Mesendoderm (in vitro differentiated cells): ENCODE measurements around the gene PPP6R3.
A peak's percentile ranks its signal among the peaks of the same experiment; 100 is the strongest.
"Not testable (repeated sequence)": the region's sequence is repeated elsewhere in the genome, so short reads cannot be mapped to it uniquely, and the experiment has no call there.

Experiments used
- DNase-seq: peaks from one replicate; pipeline ENCODE4 v3.0.0; 2013
- H2AK5ac ChIP-seq: 2 replicates; pipeline ENCODE4 v1.6.1; 2013; ENCODE audit warnings: low read length, inconsistent platforms
- H2BK120ac ChIP-seq: 2 replicates; pipeline ENCODE4 v1.6.1; 2013; ENCODE audit warnings: low read depth, mild to moderate bottlenecking, low read length, moderate library complexity, mixed read lengths
- H2BK15ac ChIP-seq: replicated peaks from 2 replicates; pipeline ENCODE4 v1.6.1; 2013; ENCODE audit warnings: low read depth, mild to moderate bottlenecking, moderate library complexity
- H2BK5ac ChIP-seq: 2 replicates; pipeline ENCODE4 v1.6.1; 2013; ENCODE audit warnings: low read length, inconsistent platforms
- H3K18ac ChIP-seq: 2 replicates; pipeline ENCODE4 v1.6.1; 2013; ENCODE audit warnings: mild to moderate bottlenecking, low read length, mixed read lengths
- H3K23ac ChIP-seq: one replicate; pipeline ENCODE4 v1.6.1; 2013; ENCODE audit warnings: low read length
- H3K27ac ChIP-seq: 2 replicates; pipeline ENCODE4 v1.5.1; 2013; ENCODE audit warnings: low read depth, mild to moderate bottlenecking, inconsistent platforms, low read length, moderate library complexity
- H3K27me3 ChIP-seq: 2 replicates; pipeline ENCODE4 v1.6.1; 2013; ENCODE audit warnings: low read length, control low read depth, mild to moderate bottlenecking, inconsistent platforms; ENCODE audit not compliant: insufficient read depth, poor library complexity
- H3K36me3 ChIP-seq: 2 replicates; pipeline ENCODE4 v1.6.1; 2013; ENCODE audit warnings: low read length, inconsistent platforms; ENCODE audit not compliant: control insufficient read depth, insufficient read depth
- H3K4ac ChIP-seq: one replicate; pipeline ENCODE4 v1.6.1; 2013; ENCODE audit warnings: low read depth, mild to moderate bottlenecking, low read length, moderate library complexity
- H3K4me1 ChIP-seq: 2 replicates; pipeline ENCODE4 v1.6.1; 2013; ENCODE audit warnings: low read depth, low read length, inconsistent platforms; ENCODE audit not compliant: control insufficient read depth
- H3K4me2 ChIP-seq: 2 replicates; pipeline ENCODE4 v1.6.1; 2013; ENCODE audit warnings: low read length
- H3K4me3 ChIP-seq: 2 replicates; pipeline ENCODE4 v1.5.1; 2013; ENCODE audit warnings: mild to moderate bottlenecking, low read length
- H3K56ac ChIP-seq: one replicate; pipeline ENCODE4 v1.6.1; 2013; ENCODE audit warnings: low read length
- H3K79me1 ChIP-seq: 2 replicates; pipeline ENCODE4 v1.6.1; 2013; ENCODE audit warnings: low read length, inconsistent platforms
- H3K79me2 ChIP-seq: 2 replicates; pipeline ENCODE4 v1.6.1; 2013; ENCODE audit warnings: mild to moderate bottlenecking, low read length; ENCODE audit not compliant: control insufficient read depth, insufficient read depth
- H3K9ac ChIP-seq: 2 replicates; pipeline ENCODE4 v1.6.1; 2013; ENCODE audit warnings: low read length, inconsistent platforms
- H4K5ac ChIP-seq: one replicate; pipeline ENCODE4 v1.6.1; 2013; ENCODE audit warnings: low read length
- H4K8ac ChIP-seq: one replicate; pipeline ENCODE4 v1.6.1; 2013; ENCODE audit warnings: low read depth, mild to moderate bottlenecking, control low read depth, low read length, moderate library complexity
- WGBS: extraction: QIAGEN DNeasy Blood & Tissue Kit; methylation state at CpG from one replicate; pipeline ENCODE4 v1.1.7; 2013; ENCODE audit warnings: low lambda C conversion rate, missing lambda C conversion rate; ENCODE audit not compliant: insufficient coverage; ENCODE audit errors: extremely low coverage; 5-methylcytosine and 5-hydroxymethylcytosine counted together

Gene PPP6R3

DNA sequence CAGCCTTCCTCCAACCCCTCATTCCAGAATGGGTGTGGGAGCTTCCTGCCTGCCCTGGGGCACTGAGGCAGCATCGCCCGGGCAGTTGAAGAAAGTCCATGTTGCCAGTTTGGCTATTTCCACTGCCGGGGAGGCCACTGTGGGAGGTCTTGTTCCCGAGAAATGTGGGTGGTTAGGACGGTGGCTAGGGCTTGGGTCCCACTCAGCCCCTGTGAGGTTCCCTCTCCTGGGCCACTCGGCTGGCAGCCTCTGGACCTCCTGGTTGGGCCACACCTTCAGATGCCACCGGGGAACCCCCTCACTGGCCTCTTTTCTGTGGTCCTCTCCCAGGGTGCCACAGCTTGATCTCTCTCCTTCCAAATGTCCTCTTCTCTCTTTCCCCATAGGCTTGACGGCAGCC is 5.1 kb upstream of the PPP6R3 start:
- Histone ChIP-seq H3K4me2 (no peak overlapping the region), H3K79me2 (no peaks in the 10 kb centered on the region), H2BK5ac (no peak overlapping the region), H3K79me1 (no peaks in the 10 kb centered on the region), H3K18ac (no peak overlapping the region), H2AK5ac (no peak overlapping the region), H2BK15ac (no peak overlapping the region), H3K4ac (no peak overlapping the region), H2BK120ac (no peak overlapping the region), H4K5ac (no peak overlapping the region), H3K4me1 (peaks cover 9% of the 10 kb centered on the region), H4K8ac (no peak overlapping the region), H3K27me3 (no peaks in the 10 kb centered on the region), H3K56ac (peak overlapping the region; percentile 37), H3K23ac (no peak overlapping the region), H3K4me3 (no peak overlapping the region), H3K27ac (no peak overlapping the region), H3K9ac (no peak overlapping the region), H3K36me3 (no peaks in the 10 kb centered on the region)
- no peak for DNase-seq
- WGBS: no CpG with 5 or more reads among the region's 8 CpGs

DNA sequence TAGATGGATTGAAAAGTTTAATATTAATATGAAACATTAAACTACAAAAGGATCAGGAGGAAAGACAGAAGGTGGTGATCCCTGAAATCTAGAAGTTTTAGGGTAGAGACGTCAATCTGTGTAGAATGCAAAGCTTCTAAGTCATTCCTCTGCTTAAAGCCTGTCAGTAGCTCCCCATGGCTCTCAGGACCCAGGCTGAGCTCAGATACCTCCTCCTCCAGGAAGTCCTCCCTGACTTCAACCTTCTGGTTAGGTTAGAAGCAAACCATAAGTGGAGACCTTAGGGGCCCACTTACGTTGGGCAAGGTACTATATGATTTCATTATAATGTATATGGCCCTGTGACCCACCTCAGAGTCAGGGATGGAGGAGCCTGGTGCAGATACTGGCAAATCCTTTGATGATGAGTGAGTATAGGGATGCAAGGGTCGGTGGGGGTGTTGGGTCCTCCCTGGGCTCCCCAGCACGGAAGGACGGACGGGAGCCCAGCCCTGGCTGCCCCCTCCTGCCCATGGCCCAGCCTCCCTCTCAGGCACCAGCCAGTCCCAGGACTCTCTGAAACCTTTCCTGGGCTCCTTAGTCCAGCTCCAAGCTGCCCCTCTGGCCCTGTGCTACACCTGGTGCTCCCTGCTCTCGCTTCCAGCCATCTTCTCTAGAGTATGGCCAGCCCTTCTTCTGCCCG is 3.2 kb upstream of the PPP6R3 start:
- no peak overlapping the region for H3K56ac ChIP-seq

DNA sequence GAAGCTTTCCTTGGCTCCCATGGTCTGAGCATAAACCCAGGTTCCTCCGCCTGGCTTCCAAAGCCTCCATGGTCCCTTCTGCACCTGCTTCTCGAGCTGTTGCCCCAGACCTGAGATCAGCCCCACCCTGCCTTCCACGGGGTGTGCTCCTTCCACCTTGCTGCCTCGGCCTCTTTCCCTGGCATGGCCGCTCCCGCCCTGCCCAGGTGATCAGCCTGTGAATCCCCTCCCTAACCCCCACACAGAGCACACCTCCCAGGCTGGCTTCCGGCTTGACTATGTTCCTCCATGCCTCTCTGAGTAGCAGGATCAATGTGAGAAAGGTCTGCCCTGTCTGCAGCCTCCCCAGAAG is 2.7 kb upstream of the PPP6R3 start:
- peaks cover 21% of the 10 kb centered on the region for H3K79me2 ChIP-seq
- DNase-seq: no peak
- H4K8ac ChIP-seq: no peak overlapping the region
- no peak overlapping the region for H2BK15ac ChIP-seq
- no peak overlapping the region for H4K5ac ChIP-seq
- no peaks in the 10 kb centered on the region for H3K36me3 ChIP-seq
- H3K23ac ChIP-seq: no peak overlapping the region
- no peak overlapping the region for H2BK120ac ChIP-seq
- no peaks in the 10 kb centered on the region for H3K27me3 ChIP-seq
- no peak overlapping the region for H3K9ac ChIP-seq
- no peak overlapping the region for H3K4me2 ChIP-seq
- H3K4me3 ChIP-seq: no peak overlapping the region
- no peak overlapping the region for H2BK5ac ChIP-seq
- no peak overlapping the region for H3K56ac ChIP-seq
- H2AK5ac ChIP-seq: no peak overlapping the region
- peaks cover 13% of the 10 kb centered on the region for H3K4me1 ChIP-seq
- H3K79me1 ChIP-seq: no peaks in the 10 kb centered on the region
- H3K4ac ChIP-seq: no peak overlapping the region
- no peak overlapping the region for H3K27ac ChIP-seq
- no peak overlapping the region for H3K18ac ChIP-seq
- no CpG with 5 or more reads among the region's 7 CpGs for WGBS

More for the DNA sequence above, 3.2 kb upstream of the PPP6R3 start:
- no peak overlapping the region for H3K9ac ChIP-seq
- no peak overlapping the region for H3K27ac ChIP-seq
- no peak overlapping the region for H2BK15ac ChIP-seq
- H3K4me3 ChIP-seq: no peak overlapping the region
- H2AK5ac ChIP-seq: no peak overlapping the region
- no peak overlapping the region for H2BK5ac ChIP-seq
- no peaks in the 10 kb centered on the region for H3K36me3 ChIP-seq
- peaks cover 11% of the 10 kb centered on the region for H3K4me1 ChIP-seq
- H3K27me3 ChIP-seq: no peaks in the 10 kb centered on the region
- H3K79me1 ChIP-seq: no peaks in the 10 kb centered on the region
- WGBS: no CpG with 5 or more reads among the region's 8 CpGs
- H3K79me2 ChIP-seq: peaks cover 16% of the 10 kb centered on the region
- no peak overlapping the region for H3K18ac ChIP-seq
- DNase-seq: no peak
- no peak overlapping the region for H4K5ac ChIP-seq
- no peak overlapping the region for H4K8ac ChIP-seq
- no peak overlapping the region for H3K23ac ChIP-seq
- no peak overlapping the region for H2BK120ac ChIP-seq
- no peak overlapping the region for H3K4me2 ChIP-seq
- no peak overlapping the region for H3K4ac ChIP-seq

DNA sequence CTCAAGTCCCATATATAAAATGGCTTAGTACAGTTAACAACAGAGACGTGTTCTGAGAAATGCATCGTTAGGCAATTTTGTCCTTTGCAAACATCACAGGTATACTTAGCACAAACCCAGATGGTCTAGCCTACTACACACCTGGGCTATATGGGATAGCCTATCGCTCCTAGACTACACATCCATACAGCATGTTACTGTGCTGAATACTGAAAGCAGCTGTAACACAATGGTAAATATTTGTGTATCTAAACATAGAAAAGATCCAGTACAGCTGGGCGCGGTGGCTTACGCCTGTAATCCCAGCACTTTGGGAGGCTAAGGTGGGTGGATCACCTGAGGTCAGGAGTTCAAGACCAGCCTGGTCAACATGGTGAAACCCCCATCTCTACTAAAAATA is 2.2 kb upstream of the PPP6R3 start:
- H3K23ac ChIP-seq, H4K8ac ChIP-seq, H4K5ac ChIP-seq, H3K18ac ChIP-seq, H3K9ac ChIP-seq, H3K56ac ChIP-seq, H2BK15ac ChIP-seq, H3K79me1 ChIP-seq, H2BK5ac ChIP-seq, DNase-seq, H2AK5ac ChIP-seq, H3K4me3 ChIP-seq, H3K4me2 ChIP-seq, H3K4ac ChIP-seq, H2BK120ac ChIP-seq, H3K27ac ChIP-seq, H3K36me3 ChIP-seq, H3K27me3 ChIP-seq: not testable (repeated sequence)
- Histone ChIP-seq H3K79me2 (peaks cover 26% of the 10 kb centered on the region), H3K4me1 (peaks cover 13% of the 10 kb centered on the region)
- no CpG with 5 or more reads among the region's 6 CpGs for WGBS

DNA sequence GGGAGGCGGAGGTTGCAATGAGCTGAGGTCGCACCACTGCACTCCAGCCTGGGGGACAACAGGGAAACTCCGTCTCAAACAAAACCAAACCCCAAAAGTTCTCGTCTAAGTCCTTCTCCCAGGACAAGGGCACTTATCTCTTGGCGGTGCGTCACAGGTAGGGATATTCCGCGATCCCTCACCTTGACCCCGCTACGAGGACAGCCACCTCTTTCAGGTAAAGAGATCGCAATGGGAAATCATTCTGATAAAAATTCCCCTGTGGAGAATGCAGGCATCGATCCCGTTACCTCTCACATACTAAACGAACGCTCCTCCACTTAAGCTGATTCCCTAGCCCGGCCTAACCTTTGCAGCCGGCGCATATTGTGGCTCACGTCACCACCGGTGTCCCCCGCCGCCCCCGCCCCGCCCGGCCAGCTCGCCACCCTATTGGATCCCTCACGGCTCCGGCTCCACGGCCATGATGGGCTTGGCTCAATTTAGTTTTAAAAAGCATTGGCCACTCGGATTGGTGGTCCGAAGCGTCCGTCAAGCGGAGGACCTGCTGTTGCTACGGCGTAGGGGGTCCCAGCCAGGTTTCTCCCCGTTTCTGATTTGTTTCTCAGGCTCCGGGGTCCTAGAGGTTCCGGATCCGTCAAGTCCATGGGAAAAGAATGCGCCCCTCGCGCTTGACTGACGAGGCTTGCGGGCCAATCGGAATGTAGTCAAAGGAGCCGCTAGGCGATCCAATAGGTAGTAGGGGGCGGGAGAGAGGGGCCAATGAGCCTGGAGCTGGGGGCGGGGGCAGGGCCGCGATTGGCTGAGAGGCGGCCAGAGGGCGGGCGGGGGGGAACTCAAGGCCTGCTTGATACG is 439 bp upstream of the PPP6R3 start:
- peaks cover 7% of the 10 kb centered on the region for H3K4me1 ChIP-seq
- no peak overlapping the region for H3K23ac ChIP-seq
- H2BK5ac ChIP-seq: no peak overlapping the region
- H3K56ac ChIP-seq: peak overlapping the region; percentile 97
- peak overlapping the region; percentile 66 for H3K27ac ChIP-seq
- no peaks in the 10 kb centered on the region for H3K79me1 ChIP-seq
- H3K18ac ChIP-seq: no peak overlapping the region
- no peak overlapping the region for H2BK120ac ChIP-seq
- peaks cover 42% of the 10 kb centered on the region for H3K79me2 ChIP-seq
- H3K4me2 ChIP-seq: peak overlapping the region; percentile 7
- H2BK15ac ChIP-seq: no peak overlapping the region
- peak overlapping the region; percentile 61 for H3K4me3 ChIP-seq
- H2AK5ac ChIP-seq: no peak overlapping the region
- no peak overlapping the region for H3K4ac ChIP-seq
- no CpG with 5 or more reads among the region's 56 CpGs for WGBS
- DNase-seq: peak; percentile 100
- peak overlapping the region; percentile 65 for H3K9ac ChIP-seq
- H3K36me3 ChIP-seq: no peaks in the 10 kb centered on the region
- H4K8ac ChIP-seq: no peak overlapping the region
- no peak overlapping the region for H4K5ac ChIP-seq
- H3K27me3 ChIP-seq: no peaks in the 10 kb centered on the region
